Muscle of arm (tissue), 12 donors: ENCODE measurements around the gene LLPH. TPM values are rescaled to one million over a fixed set of nuclear protein-coding genes. Genes with fewer than 3 reads are reported as not detected.

Source experiments
- DNase-seq: peaks from one replicate; pipeline ENCODE4 v3.0.0-alpha.2; 2013
- polyA plus RNA-seq, 12 donors: library from polyadenylated mRNA; unstranded; fragments of 120-200 nt; gene quantifications; one replicate each; pipeline ENCODE4 v1.2.1, GENCODE V29; 2013; ENCODE audit not compliant: insufficient read length in 12 of 12

The LLPH gene
- polyA plus RNA-seq, 12 donors, result 23.9 to 34.2 (median 31.5) TPM; not detected in 1

DNA sequence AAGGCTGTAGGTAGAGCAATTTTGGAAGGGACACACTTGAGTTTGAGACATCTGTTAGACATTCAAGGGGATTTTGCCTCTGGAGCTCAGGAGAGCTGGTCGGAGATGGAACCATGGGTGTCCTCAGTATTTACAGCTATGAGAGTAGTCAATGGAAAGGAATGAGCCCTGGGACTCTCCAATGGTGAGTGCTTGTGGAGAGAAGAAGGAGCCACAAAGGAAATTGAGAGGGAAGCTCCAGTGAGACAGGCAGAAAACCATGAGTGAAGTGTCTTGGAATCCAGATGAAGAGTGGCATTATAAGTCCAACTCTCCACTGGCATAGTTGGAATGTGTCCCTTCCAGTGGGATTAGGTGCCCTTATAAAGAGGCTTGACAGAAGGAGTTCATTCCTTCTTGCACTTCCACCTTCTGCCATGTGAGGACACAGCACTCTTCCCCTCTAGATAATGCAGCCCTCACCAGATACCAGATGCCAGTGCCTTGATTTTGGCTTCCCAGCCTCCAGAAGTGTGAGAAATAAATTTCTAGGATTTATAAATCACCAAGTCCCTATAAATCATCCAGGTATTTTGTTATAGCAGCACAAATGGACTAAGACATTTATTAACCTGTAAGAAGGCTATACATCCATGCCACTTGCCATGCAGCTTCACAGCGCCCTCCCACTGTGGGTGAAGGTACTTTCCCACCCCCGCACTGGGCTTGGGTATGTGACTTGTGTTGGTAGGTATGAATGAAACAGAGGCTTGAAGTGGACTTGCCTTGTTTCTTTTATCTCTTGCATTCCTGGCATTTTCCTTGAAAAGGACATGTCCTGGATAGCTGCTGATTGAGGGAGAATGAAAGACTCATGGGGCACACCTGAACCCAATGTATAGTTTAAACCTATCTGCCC lies 27.3 kb downstream of the LLPH start:
- no peak for DNase-seq

GRCh38 chr12:66092559-66093269 lies 37.8 kb downstream of the LLPH start:
- DNase-seq, result no peak

- no peak for DNase-seq
Measured at GRCh38 chr12:66090157-66090556, 40.4 kb downstream of the LLPH start.

DNA sequence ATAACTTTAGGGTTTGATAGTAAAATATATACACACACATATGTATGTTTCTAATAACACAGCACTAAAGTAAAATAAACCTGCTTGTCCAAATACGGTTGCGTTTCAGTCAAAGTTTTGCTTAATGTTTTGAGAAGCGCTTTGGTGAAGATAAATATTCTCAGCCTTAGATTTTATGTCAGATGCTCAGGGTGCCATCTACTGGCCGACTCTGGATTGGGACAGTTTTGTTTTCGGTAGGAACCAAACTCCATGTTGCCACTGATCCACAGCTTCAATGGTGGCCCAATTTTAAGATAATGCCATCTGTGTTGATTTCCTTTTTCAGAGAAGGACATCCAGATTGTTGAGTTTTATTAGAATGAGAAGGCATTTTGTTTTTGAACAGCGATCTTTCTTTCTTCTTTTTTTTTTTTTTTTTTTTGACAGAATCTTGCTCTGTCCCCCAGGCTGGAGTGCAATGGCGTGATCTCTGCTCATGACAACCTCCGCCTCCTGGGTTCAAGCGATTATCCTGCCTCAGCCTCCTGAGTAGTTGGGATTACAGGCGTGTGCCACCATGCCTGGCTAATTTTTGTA lies 43.1 kb downstream of the LLPH start:
- DNase-seq, result peak; percentile 77

DNA sequence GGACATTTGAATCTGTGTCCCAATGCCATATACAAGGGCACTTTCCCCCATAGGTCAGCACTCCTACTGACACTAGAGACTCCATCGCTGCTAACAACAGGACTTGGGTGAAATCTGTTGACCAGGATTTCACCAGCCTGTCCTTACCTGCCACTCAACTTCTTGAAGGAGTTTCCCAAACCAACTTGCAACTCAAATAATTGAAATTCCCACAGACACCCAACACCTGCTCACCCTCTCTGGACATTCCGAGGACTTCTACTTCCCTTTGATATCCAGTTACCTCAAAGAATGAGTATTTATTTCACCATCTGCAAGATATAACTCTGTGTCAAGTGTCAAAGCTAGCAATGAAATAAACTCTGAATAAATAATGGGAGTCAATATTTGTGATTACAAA lies 44.6 kb downstream of the LLPH start:
- no peak for DNase-seq

DNA sequence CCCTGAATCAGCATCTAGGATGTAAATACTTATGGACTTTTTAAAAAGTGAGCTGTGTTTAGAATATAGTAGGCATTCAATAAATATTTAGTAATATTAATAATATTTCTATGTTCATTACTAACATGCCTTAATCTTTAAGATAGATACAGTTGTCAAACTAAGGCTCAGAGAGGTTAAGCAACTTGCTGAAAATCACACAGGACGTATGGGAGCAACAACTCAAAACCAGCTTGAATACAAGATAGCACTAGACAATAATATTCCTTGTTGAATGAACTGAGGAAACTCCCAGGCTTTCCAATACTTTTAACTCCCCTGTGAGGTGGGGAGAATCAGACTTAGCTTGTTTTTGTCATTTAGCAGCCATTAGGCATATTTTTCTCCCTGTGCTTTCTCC lies 45.3 kb downstream of the LLPH start:
- DNase-seq, result no peak

- DNase-seq, result no peak
Measured at GRCh38 chr12:66083766-66084165, 46.8 kb downstream of the LLPH start.

GRCh38 chr12:66082744-66083143 lies 47.8 kb downstream of the LLPH start:
- no peak for DNase-seq

- no peak for DNase-seq
Measured at GRCh38 chr12:66080791-66081190, 49.8 kb downstream of the LLPH start.

GRCh38 chr12:66077542-66077941 lies 53.0 kb downstream of the LLPH start:
- DNase-seq, result no peak

GRCh38 chr12:66074561-66074960 lies 56.0 kb downstream of the LLPH start:
- DNase-seq, result no peak

DNA sequence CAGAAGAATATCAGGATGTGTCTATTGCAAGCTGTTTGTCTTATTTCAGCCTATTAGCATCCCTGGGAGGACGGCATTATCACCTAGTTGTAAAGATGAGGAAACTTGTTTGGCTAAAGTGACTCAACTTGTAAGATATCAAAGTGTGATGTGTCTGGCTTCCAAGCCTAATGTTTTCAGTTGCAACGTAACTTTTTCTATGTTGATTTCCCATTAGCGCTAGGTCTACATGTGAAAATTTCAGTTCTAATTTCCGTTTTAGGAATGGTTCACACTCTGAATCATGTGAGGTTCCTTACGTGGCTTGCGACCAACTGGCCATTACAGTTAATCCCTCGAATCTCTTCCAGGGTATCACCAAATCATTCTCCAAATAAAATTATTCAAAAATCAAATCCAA lies 58.0 kb downstream of the LLPH start:
- no peak for DNase-seq

DNA sequence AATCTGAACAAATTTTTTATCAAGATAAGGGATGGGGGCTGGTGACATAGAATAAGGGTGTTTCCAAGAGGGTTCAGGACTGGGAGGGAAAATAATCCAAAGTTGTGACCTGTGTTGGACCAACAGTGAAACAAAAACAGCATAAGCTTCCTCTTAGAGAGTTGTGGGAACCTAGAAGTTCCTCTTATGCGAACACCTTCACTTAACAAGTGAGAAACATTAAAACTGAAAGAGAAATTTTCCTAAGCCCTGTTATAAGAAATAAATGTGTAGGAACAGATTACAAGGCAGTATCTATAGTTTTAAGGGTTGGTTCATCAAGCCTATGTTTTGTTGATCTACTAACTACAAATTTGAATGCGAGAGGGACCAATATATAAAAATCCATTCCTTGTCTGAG lies 58.4 kb downstream of the LLPH start:
- DNase-seq, result no peak

DNA sequence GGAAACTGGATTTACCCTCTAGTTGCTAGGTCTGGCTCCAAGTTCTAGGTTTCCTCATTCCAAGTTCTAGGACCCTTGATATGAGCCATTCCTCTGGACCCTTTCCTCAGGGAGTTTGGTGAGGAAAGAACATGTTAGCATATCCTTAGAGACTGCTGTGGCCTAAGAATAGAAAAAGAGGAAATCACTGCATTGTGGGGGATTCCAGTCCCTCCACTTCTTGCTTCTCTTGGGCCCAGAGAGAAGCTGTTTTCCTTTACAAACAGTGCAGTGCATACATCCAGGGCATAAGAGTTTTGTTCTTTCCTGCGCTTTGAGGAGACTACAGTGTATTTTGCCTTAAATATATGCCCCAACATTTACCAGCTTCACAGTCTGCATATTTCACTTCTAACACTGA lies 59.0 kb downstream of the LLPH start:
- no peak for DNase-seq

- no peak for DNase-seq
Measured at GRCh38 chr12:66070378-66071120, 60.0 kb downstream of the LLPH start.

DNA sequence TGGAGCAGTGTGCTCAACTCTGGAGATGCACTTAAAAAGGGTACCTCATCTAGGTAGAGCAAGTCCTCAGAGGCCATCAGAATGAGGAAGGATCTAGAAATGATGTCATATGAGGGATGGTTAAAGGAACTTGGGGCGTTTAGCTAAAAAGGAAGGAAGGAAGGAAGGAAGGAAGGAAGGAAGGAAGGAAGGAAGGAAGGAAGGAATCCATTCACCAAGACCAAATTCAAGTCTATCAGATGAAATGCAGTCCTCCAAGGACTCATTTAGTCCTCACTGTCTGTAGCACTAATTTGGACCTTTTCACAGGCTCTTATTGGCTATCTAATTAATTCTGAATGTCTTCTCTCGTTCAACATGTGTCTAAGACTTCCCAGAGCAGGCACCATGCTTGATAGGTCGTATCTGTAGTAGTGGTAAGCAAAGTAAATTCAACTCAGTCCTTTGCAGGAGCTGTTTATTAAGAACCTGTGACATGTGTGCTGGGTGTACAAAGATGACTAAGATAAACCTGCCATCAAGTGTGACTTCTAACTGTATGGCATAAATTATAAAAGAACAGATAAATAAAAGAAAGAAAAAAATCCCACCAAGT lies 63.5 kb downstream of the LLPH start:
- no peak for DNase-seq

Other genes with a start within 250 kb of the LLPH start
- gene TMBIM4, start 39.2 kb upstream of the LLPH start, polyA plus RNA-seq, result 100 to 1,000 TPM in 2 of 12 donors, 10 to 100 TPM in 10; 49.2 to 146 (median 87.4) TPM
- gene IRAK3, start 58.5 kb upstream of the LLPH start, polyA plus RNA-seq, result 1 to 10 TPM in 11 of 12 donors, not detected in 1; 4.3 to 8.7 (median 6.2) TPM
- gene HELB, start 171.7 kb upstream of the LLPH start, polyA plus RNA-seq, result 1 to 10 TPM in 11 of 12 donors, not detected in 1; 1.3 to 3.9 (median 2.1) TPM